ENCODE data around the gene NCSTN. TPM values are rescaled to one million over a fixed set of nuclear protein-coding genes. Genes with fewer than 3 reads are reported as not detected.
"Not testable (repeated sequence)": the region's sequence is repeated elsewhere in the genome, so short reads cannot be mapped to it uniquely, and the experiment has no call there.

NCSTN gene
- total RNA-seq, 1 experiment from 2014 or later = 72.0 TPM

DNA sequence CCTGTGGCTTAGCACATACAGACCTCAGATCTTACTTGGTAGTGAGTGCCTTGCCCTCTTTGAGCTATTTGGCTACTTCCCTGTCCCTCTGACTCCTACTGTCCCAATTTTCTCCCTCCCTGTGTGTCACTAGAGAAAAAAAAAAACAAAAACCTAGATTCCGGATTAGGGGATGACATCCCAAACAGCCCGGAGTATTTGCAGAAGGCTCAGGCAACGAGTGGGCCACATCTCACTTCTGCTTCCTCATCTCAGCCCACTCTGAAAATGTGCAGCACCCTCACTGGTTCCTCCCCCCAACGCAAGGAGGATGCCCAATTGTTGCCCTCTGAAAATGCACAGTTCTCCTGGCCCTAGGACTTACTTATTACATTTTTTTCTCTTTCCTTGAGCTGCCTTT, 28.6 kb downstream of the NCSTN start:
- no peak for DNase-seq (ENCODE audit: low spot score)

DNA sequence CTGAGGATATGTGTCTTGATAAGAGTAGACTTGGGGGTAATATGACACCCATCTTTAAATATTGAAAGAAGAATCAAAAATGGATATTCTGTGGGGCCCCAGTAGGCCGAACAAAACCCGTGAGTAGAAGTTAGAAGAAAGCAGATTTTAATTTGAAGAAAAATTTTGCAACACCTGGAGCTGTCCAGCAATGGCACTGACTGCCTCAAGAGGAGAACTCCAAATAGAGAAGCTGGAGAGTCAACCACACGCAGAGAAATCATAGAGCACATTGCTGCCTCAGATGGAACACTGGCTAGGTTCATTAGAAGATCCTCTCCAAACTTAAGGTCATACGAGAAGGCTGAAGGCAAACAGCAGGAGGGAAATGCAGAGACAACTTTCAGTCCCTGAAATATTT, 30.5 kb downstream of the NCSTN start:
- no peak for DNase-seq (ENCODE audit: low spot score)

DNA sequence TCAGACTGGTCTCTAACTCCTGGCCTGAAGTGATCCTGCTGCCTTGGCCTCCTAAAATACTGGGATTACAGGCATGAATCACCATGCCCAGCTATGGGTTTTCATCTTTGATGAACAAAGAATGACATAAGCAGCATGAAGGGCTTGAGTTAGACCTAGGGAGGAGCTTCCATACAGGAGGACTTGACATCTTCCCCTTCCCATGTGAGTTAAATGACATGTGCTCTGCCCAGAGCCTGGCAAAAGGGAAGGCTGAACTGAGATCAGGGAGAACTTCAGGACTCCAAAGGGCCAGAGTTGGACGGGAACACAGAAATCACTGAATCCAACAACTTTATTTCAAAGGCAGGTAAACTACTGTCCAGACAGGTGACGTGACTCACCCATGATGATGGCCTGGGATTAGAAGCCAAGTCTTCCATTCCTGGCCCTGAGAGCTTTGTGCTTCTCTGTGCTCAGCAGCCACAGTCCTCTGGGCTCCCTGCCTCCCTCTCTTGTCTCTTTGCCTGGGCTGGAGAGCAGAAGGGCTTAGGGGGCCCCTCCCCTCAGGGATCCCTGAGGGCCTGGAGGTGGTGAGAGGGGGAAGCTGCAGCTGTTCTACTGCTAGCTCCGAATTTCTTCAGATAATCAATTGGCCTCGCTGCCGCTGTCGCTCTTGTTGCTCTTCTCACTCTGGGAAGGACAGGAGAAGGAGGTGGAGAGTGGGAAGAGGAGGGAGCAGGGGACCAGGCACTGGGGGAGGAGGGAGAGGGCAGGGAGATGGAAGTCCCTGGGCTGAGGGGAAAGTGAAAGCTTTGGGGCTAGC, 31.3 kb downstream of the NCSTN start:
- no peak for DNase-seq (ENCODE audit: low spot score)

DNA sequence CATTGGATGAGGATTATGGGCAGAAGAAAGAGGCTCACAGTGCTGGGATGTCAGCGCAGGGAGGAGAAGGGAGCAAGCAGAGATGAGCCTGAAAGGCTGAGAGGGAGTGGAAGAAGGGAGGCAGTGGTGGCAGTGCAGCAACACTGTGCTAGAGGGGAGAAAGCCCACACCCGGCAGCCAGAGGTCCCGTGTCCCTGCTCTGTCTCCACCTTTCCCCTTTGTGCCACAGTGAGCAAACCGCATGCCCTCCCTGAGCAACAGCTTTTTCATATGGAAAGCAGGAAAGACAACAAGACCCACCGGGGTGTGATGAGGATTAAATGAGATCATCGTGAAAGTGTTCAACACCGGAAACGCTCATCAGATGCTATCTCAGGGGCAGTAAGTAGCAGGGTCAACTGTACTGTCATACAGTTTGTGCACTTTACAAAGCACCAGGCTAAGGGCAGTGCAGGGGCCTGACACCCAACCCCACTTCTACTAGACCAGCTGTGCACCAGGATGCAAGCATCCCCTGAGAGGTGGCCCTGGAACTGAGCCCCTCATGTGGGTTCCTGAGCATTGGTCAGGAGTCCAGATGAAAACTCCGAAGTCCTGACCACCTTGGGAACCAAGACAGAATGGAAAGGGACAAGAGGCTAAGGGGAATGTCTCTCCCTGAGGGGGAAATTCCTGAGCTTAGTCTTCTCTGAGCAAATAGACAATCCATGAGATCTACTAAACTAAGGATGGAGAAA, 32.8 kb downstream of the NCSTN start:
- DNase-seq (ENCODE audit: low spot score) = no peak

DNA sequence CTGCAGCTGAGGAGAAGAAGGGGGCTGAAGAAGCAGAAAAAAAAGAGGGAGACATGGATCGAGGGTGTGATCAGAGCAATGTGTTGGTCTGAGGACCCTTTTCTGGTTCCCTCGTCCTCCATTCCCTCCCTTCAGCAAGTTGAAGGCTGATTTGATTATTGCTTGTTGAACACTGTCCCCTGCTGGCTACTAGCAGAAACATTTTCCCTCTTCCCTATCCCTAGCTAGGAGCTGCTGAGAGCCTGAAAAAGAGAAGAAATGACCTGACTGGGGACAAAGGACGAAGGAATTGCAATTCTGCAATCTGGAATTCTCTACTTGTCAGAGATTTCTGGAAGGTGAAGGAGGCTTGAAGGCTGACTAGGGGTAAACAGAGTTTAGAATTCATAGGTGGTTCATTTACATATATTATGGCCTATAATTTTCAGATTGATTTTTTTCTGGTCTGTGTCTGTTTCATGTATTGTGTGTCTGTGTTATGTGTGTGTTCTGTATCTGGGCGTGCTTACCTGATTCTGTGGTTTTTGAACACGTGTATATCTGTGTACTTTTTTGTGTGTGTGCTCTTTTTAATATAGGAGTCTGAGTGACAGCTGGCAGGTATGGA, 33.4 kb downstream of the NCSTN start:
- DNase-seq (ENCODE audit: low spot score) = peak; percentile 60

DNA sequence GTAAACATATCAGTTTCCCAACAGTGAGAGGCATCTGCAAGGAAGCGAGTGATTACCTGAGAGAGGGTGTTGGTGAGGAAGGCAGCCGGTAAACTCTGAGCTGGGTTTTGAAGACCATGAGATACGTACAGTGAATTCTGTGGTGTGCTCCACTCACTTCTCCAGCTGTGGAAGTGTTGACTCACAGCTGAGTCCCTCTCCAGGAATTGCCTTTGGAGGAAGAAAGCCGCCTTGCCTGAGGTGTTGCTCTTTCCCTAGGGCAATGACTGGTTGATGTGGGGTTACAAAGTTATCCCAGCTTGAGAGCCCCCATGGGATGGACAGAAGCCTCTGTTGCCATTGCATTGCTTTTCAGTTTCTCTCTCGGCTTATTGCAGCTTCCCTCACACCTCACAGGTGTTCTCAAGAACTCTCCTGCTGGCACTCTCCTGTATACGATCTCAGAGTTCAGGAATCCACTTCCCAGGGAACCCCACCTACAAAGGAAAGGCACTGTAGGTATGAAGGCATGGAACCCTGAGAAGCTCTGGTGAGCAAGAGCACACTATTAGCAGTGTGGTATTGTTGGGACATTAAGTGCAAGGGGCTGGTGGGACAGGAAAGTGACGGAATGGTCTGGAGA, 34.5 kb downstream of the NCSTN start:
- no peak for DNase-seq (ENCODE audit: low spot score)

DNA sequence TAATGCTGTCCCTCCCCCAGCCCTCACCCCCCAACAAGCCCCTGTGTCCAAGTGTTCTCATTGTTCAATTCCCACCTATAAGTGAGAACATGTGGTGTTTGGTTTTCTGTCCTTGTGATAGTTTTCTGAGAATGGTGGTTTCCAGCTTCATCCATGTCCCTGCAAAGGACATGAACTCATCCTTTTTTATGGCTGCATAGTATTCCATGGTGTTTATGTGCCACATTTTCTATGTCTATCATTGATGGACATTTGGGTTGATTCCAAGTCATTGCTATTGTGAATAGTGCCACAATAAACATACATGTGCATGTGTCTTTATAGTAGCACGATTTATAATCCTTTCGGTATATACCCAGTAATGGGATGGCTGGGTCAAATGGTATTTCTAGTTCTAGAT, 41.6 kb downstream of the NCSTN start:
- DNase-seq (ENCODE audit: low spot score) = not testable (repeated sequence)

DNA sequence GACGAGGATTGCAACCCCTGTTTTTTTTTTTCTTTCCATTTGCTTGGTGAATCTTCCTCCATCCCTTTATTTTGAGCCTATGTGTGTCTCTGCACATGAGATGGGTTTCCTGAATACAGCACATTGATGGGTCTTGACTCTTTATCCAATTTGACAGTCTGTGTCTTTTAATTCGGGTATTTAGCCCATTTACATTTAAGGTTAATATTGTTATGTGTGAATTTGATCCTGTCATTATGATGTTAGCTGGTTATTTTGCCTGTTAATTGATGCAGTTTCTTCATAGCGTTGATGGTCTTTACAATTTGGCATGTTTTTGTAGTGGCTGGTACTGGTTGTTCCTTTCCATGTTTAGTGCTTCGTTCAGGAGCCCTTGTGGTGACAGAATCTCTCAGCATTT, 45.2 kb downstream of the NCSTN start:
- not testable (repeated sequence) for DNase-seq (ENCODE audit: low spot score)

DNA sequence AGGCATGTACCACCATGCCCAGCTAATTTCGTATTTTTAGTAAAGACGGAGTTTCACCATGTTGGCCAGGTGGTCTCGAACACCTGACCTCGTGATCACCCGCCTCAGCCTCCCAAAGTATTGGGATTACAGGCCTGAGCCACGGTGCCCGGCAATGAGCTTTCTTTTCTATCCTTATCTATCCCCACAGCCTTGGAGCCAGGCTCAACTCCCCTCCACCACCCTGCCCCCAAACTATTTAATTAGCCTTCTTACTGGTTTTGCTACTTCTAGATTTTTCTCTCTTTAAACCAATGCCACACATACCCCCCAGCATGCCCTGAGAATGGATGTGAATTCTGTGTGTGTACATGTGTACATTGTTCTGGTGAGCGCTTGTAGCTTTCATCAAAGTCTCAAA, 51.5 kb downstream of the NCSTN start:
- no peak for DNase-seq (ENCODE audit: low spot score)

DNA sequence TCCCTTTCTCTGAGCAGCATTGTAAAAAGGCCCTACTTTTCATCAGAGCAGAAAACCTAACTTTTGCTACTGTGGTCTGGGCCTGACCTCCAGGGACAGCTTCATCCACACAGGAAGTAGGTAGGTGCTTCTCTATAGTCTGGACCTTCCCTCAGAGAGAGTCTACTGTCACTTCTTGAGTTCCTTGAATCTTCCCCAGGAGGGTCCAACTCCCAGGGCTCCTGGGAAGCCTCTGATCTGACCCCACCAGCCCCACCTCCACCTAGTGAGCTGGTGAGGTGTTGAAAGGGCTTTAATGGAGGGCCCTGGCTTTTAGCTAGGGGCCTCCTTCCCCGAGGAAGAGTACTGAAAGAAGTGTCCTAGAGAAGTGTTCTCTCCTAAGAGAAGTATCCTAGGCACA, 54.5 kb downstream of the NCSTN start:
- DNase-seq (ENCODE audit: low spot score) = no peak

DNA sequence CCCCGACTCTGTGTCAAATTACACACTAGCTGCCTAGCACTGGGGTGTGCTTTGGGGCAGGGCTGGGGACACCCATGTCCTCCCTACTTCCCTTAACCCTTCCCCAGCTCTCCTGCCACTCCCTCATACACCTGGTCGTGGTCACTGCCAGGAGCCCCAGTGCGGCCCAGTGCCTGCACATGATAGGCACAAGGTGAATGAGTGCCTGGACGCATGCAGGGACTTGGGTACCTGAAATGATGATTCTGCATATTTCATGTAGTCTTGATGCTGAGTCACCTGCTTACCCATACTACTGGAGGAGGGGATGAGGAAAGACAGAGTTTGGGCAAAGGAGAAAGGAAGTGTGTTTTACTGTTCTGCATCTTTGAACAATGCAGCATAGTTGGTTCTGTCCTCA, 55.6 kb downstream of the NCSTN start:
- no peak for DNase-seq (ENCODE audit: low spot score)

DNA sequence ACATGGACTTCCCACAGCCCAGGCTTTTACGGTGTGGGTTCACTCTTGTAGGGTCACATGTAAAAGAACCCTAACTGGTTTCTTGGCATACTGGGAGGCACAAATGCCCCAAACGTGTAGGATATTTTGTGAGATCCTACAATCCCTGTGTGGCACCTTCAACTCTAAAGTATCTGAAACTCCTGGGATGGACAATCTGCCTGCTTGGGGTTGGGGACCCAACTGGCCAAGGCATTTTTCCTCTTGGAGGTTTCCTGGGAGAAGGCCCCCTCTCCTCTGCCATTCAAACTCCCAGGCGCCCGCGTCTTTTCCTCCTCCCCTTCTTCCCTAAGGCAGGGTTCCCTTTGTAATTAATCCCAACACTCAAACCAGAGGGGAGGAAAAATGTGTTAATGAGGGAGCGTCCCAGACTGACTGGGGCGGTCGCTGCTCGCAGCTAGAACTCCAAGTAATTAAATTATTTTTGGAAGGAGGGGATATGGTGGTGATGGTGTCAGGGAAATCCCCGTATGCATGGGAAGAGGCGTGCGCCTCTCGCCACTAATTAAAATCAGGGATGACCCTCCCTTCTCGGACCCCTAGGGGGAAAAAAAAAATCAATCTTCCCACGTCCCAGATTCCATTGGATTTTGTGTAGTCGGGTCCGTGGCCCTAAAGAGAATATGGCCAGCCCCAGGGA, 56.5 kb downstream of the NCSTN start:
- no peak for DNase-seq (ENCODE audit: low spot score)

DNA sequence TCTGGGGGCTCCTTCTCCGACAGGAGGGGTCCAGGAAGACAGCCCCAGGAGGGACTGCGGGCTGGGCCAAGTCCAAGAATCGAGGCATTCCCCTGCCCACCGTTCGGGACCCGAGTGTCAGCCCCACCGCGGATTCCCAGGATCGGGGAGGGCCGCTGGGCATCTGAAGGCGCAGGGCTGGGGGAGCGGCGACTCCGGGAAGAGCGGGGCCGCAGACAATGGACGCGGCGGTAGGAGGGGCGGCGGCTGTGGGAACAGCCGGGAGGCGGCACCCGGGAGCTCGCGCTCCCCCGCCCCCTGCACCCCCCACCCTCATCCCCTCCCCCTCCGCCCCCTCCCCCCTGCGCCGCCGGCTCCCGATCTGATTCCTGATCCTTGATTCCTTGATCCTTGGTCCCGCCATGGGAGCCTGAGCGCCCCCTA, 57.1 kb downstream of the NCSTN start, which contains the start of gene VANGL2:
VANGL2 (plus strand) TSS at position 342 of the 423 bp plus-strand sequence. CDS start 15,274 bp downstream, outside the sequence.
- peak; percentile 37 for DNase-seq (ENCODE audit: low spot score)

DNA sequence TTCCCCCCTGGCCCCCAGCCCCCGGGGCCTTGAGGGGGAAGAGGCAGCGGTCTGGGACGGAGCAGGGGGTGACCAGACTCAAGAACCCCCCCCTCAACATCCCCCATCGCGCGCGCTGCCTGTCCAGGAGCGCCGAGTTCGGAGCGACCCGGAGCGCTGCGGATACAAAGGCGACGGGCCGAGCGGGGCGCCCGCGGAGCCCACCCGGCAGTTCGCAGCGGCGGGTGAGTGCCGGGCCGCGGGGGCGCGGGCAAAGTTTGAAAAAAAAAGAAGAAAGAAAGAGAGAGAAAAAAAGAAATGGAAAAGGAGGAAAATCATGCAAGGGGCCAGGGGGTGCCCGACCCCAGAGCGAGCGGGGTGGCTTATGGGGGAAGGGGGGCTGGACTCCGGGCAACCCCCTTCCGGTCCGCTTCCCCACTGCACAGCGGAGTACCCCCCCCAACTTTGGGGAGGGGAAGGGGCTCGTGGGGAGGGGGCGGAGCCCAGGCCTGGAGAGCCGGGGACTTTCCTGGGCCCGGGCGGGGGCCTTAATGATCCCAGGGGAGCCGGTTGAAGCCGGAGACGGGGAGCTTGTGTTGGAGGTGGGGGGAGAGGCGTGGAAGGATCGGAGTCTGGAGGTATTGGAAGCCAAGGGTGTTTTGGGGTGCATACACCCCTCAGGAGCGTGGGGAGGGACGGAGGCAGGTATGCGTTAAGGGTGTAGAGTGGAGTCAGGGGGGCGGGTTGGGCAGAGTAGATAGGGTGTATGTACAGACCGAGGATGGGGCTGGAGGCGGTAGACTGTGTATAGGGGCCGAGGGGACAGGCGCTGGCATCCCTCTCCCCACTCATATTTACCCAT, 57.7 kb downstream of the NCSTN start:
- no peak for DNase-seq (ENCODE audit: low spot score)

DNA sequence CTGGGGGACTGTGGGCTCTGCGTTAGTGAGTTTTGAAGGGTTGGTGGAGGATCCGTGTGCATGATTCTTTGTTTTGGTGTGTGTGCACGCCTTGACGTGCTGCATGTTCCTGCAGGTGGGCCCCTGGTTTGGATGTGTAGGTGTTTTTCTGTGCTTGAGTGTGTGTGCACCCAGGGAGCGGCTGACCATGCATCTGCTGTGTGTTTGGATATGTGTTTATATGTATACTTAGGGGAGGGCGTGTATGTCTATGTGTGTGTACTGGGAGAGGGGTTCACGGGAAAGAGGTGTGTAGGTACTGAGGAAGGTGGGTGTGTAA, 58.3 kb downstream of the NCSTN start:
- DNase-seq (ENCODE audit: low spot score) = no peak

DNA sequence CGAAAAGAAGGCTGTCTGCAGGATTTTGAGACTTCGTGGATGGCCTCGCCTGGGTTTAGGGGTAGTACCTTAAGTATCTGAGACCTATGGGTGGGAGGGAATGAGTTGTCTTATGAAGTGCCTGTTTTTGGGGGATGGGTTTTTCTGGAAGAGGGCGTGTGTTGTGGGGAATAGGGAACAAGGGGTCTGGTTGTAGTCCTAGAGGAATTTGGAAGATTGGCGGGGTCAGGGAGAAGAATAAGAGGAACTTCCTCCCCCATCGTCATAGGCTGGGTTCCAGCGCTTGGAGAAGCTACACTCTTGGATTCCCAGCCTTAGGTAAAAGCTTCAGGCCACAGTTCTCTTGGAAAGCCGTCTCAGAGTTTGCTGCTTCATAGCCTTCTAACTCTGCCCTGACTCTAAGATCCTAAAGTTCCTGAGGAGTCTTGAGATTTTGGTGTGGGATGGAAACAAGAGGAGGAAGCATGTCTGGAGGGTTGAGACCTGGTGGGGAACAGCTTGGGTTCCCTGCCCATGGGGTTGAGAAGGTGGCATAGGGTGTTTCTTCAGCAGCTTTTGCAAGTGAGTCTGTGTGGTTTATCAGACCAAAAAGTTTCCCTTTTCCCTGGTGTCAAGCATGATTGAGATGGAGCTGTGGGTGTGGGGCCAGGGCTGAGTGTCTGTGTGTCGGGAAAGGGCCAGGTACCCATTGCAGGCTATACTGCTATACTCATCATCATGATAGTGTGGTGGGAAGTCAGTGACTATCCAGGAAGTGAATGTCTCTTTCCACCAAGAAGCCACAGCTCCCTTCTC, 59.0 kb downstream of the NCSTN start:
- no peak for DNase-seq (ENCODE audit: low spot score)

DNA sequence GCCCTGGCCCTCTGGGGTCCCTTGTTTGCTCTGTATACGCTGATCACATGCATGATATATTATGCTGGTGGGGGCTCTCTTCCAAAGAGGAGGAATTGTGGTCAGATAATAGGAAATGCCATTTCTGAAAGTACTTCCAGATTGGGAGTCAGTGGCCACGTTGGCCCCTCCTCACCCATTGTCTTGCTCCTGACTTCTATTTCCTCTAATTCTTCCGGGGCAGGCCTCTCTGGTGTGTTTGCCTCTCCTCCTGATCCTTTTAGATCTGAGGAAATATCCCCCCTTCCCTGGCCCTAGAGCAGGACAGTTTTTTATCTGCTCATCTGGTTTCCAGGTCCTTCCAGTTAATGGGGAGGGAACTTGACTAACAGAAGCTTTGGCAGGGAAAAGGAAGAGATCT, 60.1 kb downstream of the NCSTN start:
- no peak for DNase-seq (ENCODE audit: low spot score)

DNA sequence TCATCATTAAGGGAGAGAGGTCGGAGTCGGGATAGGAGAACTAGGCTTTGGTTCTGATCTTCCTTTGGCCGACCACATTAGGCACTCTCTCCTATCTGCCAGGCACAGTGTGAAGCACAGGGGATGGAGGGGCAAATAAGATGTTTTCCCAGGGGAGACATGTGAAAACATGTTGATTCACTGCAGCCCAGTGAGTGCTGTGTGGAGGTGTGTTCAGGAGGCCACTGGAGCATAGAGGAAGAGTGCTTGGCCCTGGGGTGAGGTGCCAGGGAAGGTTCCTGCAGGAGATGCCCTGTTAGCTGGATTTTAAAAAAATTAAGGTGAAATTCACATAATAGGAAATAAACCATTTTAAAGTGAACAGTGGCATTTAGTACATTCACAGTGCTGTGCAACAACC, 60.9 kb downstream of the NCSTN start:
- DNase-seq (ENCODE audit: low spot score) = no peak

DNA sequence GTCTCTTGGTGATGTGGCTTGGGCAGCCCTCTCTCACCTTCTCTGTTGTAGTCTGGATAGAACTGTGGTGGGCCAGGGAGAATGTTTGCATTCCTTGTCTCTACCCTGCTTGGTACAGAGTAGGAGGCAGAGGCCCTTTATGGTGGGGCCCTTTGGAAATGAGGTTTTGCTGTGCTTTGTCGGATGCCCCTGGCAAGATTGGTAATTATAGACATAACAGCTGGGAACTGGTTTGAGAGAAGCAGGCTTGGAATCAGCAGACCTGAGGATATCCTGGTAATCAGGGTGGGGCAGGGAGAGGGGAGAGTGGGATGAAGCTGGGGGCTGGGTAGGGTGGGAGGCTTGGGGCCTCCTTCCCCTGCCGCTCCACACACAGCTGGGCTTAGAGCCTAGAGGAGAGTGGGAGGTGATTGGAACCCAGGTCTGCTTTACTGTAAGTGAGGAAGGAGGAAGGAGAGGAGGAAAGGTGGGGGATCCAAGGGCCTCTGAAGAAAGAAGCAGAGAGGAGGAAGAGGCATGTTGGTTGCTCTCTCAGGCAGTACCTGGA, 62.2 kb downstream of the NCSTN start:
- DNase-seq (ENCODE audit: low spot score) = no peak
